H7 (cell line): ENCODE measurements around the gene PGPEP1. TPM values are rescaled to one million over a fixed set of nuclear protein-coding genes. Genes with fewer than 3 reads are reported as not detected.
"Not testable (repeated sequence)": the region's sequence is repeated elsewhere in the genome, so short reads cannot be mapped to it uniquely, and the experiment has no call there.

Experiments
- DNase-seq: peaks from one replicate; pipeline ENCODE4 v3.0.0; 2012
- H3K27me3 ChIP-seq: 2 replicates; pipeline ENCODE4 v1.6.0; 2011; ENCODE audit warnings: mild to moderate bottlenecking, low read length; ENCODE audit not compliant: control insufficient read depth, insufficient read depth
- H3K36me3 ChIP-seq: replicated peaks from 2 replicates; pipeline ENCODE4 v1.5.1; 2011; ENCODE audit warnings: low read length; ENCODE audit not compliant: control insufficient read depth, insufficient read depth
- H3K4me3 ChIP-seq: 2 replicates; pipeline ENCODE4 v1.5.1; 2011; ENCODE audit warnings: low read depth, mild to moderate bottlenecking, control low read depth, low read length, moderate library complexity; ENCODE audit not compliant: insufficient read depth
- total RNA-seq: library from RNA; depleted of rRNA; stranded (reverse); fragments of >200 nt; shearing (Covaris generic); gene quantifications from 2 replicates; pipeline ENCODE4 v1.2.3, GENCODE V29; 2014

Gene PGPEP1
- total RNA-seq, 1 experiment from 2014 or later = 11.5 TPM

- no peak overlapping the region for H3K4me3 ChIP-seq
- no peaks in the 10 kb centered on the region for H3K27me3 ChIP-seq
- no peaks in the 10 kb centered on the region for H3K36me3 ChIP-seq
- DNase-seq = no peak
Observed at GRCh38 chr19:18380843-18381242, 40.4 kb downstream of the PGPEP1 start.

- DNase-seq, H3K4me3 ChIP-seq: not testable (repeated sequence)
Observed at GRCh38 chr19:18383622-18384021, 43.2 kb downstream of the PGPEP1 start.

GRCh38 chr19:18384775-18385174, 44.4 kb downstream of the PGPEP1 start:
- H3K27me3 ChIP-seq = peaks cover 6% of the 10 kb centered on the region; the same call in 1 of the 2 replicates
- DNase-seq = no peak
- H3K4me3 ChIP-seq = no peak overlapping the region
- H3K36me3 ChIP-seq = no peaks in the 10 kb centered on the region

More at GRCh38 chr19:18383622-18384021, 43.2 kb downstream of the PGPEP1 start:
- not testable (repeated sequence) for H3K36me3 ChIP-seq, H3K27me3 ChIP-seq

GRCh38 chr19:18385359-18385674, 44.9 kb downstream of the PGPEP1 start:
- Histone ChIP-seq H3K36me3 (no peaks in the 10 kb centered on the region), H3K4me3 (no peak overlapping the region), H3K27me3 (peaks cover 6% of the 10 kb centered on the region; the same call in 1 of the 2 replicates)
- DNase-seq = no peak

GRCh38 chr19:18385675-18386542, 45.5 kb downstream of the PGPEP1 start, which contains the start of gene GDF15:
Gene GDF15, plus strand, starts transcription at chr19:18386158. Its CDS starts 32 bp downstream, at chr19:18386190.
- Histone ChIP-seq H3K27me3 (peaks cover 6% of the 10 kb centered on the region; the same call in 1 of the 2 replicates), H3K36me3 (no peaks in the 10 kb centered on the region), H3K4me3 (peak within 1 kb of the TSS; percentile 32; the same call in 1 of the 2 replicates)
- DNase-seq = peak; percentile 95

- Histone ChIP-seq H3K4me3 (peak overlapping the region; percentile 32; the same call in 1 of the 2 replicates), H3K36me3 (no peaks in the 10 kb centered on the region), H3K27me3 (peaks cover 6% of the 10 kb centered on the region; the same call in 1 of the 2 replicates)
- peak; percentile 66 for DNase-seq
Observed at GRCh38 chr19:18386543-18387271, 46.3 kb downstream of the PGPEP1 start.

GRCh38 chr19:18388100-18388959, 47.9 kb downstream of the PGPEP1 start:
- Histone ChIP-seq H3K4me3 (peak overlapping the region; percentile 38), H3K27me3 (peaks cover 6% of the 10 kb centered on the region; the same call in 1 of the 2 replicates), H3K36me3 (no peaks in the 10 kb centered on the region)
- DNase-seq = peak; percentile 98

GRCh38 chr19:18388960-18389725, 48.7 kb downstream of the PGPEP1 start:
- Histone ChIP-seq H3K4me3 (no peak overlapping the region), H3K27me3 (peaks cover 6% of the 10 kb centered on the region; the same call in 1 of the 2 replicates), H3K36me3 (no peaks in the 10 kb centered on the region)
- no peak for DNase-seq

GRCh38 chr19:18389726-18390064, 49.3 kb downstream of the PGPEP1 start:
- Histone ChIP-seq H3K4me3 (no peak overlapping the region), H3K36me3 (no peaks in the 10 kb centered on the region), H3K27me3 (peaks cover 6% of the 10 kb centered on the region; the same call in 1 of the 2 replicates)
- no peak for DNase-seq

- no peaks in the 10 kb centered on the region for H3K36me3 ChIP-seq
- peak; percentile 23 for DNase-seq
- H3K4me3 ChIP-seq = no peak overlapping the region
- peaks cover 6% of the 10 kb centered on the region; the same call in 1 of the 2 replicates for H3K27me3 ChIP-seq
Observed at GRCh38 chr19:18390065-18390907, 49.9 kb downstream of the PGPEP1 start.

GRCh38 chr19:18391509-18392075, 51.2 kb downstream of the PGPEP1 start:
- Histone ChIP-seq H3K4me3 (no peak overlapping the region), H3K36me3 (no peaks in the 10 kb centered on the region), H3K27me3 (peaks cover 6% of the 10 kb centered on the region; the same call in 1 of the 2 replicates)
- DNase-seq = peak; percentile 19

- no peak for DNase-seq
- Histone ChIP-seq H3K27me3 (peaks cover 6% of the 10 kb centered on the region; the same call in 1 of the 2 replicates), H3K4me3 (no peak overlapping the region), H3K36me3 (no peaks in the 10 kb centered on the region)
Observed at GRCh38 chr19:18392417-18392816, 52.0 kb downstream of the PGPEP1 start.
